ENCODE results near the gene SLC9A9.

SLC9A9 gene

DNA sequence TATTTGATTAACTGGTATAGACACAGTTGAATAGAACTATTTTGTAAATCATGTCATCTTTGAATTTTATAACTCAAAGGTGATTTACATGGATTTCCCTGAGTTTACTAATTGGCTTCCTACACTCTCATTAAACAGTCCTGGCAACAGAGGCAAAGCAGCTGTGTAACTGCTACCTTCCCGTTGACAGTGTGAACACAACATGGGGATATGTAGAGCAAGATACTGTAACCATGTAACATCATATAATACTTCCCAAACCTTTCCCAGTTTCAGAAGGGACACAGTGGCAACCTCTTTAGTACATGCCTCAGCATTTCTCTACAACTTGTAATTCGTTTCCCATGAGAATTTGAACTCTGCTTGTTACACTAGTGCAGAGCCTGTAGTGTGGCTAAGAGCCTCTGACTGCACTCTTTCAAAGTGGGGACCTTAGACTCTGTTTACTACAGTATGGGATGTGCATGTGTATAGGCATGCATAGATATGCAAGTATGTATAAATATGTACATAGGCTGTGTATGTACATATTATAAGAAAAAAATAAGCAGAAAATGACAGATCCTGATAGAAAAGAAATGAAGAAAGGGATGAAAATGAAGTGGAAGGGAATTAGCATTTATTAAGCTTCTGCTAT lies 299.3 kb downstream of the SLC9A9 start:
- Mint-ChIP-seq H3K36me3 (peaks cover 31 to 35% of the 10 kb centered on the region in 2 donors), H3K9me3 (peaks cover 6 to 10% of the 10 kb centered on the region in 2 donors), H3K4me1 (peaks cover 5 to 8% of the 10 kb centered on the region in 2 donors), H3K27me3 (no peaks in the 10 kb centered on the region), H3K27ac (no peak overlapping the region), H3K4me3 (no peak overlapping the region)
- ATAC-seq (replicated peaks) (no peak), DNase-seq (no peak)

DNA sequence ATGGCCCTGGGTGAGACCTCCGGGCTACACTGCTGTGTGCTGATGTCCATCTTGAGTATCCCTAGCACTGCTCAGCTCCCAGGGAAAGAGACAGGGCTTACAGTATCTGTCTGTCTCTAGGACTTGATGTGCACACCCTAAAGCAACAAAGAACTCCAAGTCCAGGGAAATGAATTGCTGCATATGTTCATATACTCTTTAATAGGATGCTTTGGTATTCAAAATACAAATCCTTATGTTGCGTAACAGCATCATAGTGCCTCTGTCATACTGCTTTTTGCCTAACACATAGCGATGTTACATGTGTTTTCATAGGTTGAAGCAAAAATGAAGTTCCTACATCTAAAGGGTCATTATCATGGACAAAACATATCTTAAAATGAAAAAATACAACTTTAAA lies 299.9 kb downstream of the SLC9A9 start:
- Mint-ChIP-seq H3K9me3 (peaks cover 6 to 12% of the 10 kb centered on the region in 2 donors), H3K27me3 (no peaks in the 10 kb centered on the region)

DNA sequence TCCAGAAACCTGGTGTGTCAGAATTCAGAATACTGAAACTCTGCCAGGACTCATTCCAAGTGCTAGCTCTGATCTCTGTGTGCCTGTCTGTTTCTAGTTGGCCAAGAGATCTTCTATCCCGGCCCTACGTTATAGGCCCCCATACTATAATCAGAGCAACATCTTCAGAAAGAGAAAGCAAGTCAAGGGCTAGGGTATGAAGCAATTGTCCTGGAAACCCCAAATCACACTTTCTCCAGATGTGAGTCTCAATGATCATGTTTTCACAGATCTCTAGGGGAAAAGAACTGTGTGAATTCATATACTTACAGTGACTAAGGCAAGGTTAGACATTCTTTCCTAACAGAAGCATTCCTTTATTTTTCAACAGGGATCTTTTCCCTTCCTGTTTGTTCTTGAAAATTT lies 309.7 kb downstream of the SLC9A9 start:
- Mint-ChIP-seq H3K4me1 (peaks cover 21 to 39% of the 10 kb centered on the region in 2 donors), H3K4me3 (no peak overlapping the region), H3K27ac (no peak overlapping the region), H3K36me3 (peaks cover 0 to 2% of the 10 kb centered on the region in 2 donors), H3K27me3 (no peaks in the 10 kb centered on the region), H3K9me3 (peaks cover 0 to 2% of the 10 kb centered on the region in 2 donors)
- ATAC-seq (replicated peaks) (no peak), DNase-seq (no peak)

More for the DNA sequence above, 299.9 kb downstream of the SLC9A9 start:
- ATAC-seq (replicated peaks): no peak
- no peak for DNase-seq
- Mint-ChIP-seq H3K27ac (no peak overlapping the region), H3K4me3 (no peak overlapping the region), H3K4me1 (peaks cover 5 to 8% of the 10 kb centered on the region in 2 donors), H3K36me3 (peaks cover 29 to 37% of the 10 kb centered on the region in 2 donors)

DNA sequence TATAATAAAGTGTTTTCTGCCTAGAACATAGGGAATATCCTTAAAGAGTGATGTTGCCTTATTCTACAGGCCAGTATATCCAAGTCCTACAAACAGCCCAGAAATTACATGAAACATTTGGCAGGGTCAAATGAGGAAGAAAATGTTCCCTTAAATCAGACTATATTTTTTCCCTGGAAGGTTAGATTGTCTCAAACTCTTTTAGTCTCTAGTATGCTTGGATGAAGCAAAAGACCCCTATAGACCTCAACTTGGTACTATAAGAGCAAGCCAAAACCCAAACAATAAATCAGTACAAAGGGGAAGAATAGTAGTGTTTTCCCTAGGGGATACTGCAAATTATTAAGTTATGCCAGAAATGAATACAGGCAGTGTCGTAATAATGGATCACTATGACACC lies 310.2 kb downstream of the SLC9A9 start:
- no peak overlapping the region for H3K27ac Mint-ChIP-seq

DNA sequence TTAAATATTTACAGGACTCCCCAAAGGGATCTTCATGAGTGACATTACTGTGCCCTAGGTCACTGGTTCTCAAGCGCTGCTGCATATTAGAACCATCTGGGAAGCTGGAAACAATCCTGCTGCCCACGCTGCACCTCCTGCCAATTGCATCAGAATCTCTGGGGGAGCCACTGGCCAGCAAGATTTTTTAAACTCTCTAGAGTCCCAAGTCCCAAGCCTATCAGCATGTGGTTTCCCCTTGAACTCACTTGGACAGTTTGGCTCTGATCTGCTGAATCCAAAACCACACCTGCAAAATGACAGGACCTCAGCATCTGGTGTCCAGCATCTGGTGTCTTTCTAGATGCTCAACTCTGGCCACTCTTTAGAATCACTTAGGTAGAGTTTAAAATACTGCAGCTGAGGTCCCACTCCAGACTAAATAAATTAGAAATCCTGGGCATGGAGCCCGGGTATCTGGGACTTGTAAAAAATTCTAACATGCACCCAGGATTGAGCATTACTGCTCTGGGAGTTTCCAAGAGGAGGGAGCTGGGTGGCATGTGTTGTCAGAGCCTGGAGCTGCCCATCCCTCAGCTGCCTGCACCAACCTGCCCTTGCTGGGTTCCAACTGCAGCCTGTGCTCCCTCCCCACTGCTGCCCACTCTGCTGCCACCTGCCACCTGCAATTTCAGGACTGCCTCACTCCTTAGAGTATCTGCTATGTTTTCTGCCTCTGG lies 311.3 kb downstream of the SLC9A9 start:
- DNase-seq: no peak
- no peak overlapping the region for H3K4me3 Mint-ChIP-seq
- ATAC-seq (replicated peaks): no peak
- peaks cover 31 to 50% of the 10 kb centered on the region in 2 donors for H3K4me1 Mint-ChIP-seq
- H3K36me3 Mint-ChIP-seq: no peaks in the 10 kb centered on the region
- no peaks in the 10 kb centered on the region for H3K27me3 Mint-ChIP-seq
- peaks cover 0 to 2% of the 10 kb centered on the region in 2 donors for H3K9me3 Mint-ChIP-seq
- H3K27ac Mint-ChIP-seq: no peak overlapping the region

More for the DNA sequence above, 310.2 kb downstream of the SLC9A9 start:
- DNase-seq (no peak), ATAC-seq (replicated peaks) (no peak)
- Mint-ChIP-seq H3K4me3 (no peak overlapping the region), H3K36me3 (no peaks in the 10 kb centered on the region), H3K27me3 (no peaks in the 10 kb centered on the region), H3K9me3 (no peaks in the 10 kb centered on the region), H3K4me1 (peaks cover 26 to 44% of the 10 kb centered on the region in 2 donors)

DNA sequence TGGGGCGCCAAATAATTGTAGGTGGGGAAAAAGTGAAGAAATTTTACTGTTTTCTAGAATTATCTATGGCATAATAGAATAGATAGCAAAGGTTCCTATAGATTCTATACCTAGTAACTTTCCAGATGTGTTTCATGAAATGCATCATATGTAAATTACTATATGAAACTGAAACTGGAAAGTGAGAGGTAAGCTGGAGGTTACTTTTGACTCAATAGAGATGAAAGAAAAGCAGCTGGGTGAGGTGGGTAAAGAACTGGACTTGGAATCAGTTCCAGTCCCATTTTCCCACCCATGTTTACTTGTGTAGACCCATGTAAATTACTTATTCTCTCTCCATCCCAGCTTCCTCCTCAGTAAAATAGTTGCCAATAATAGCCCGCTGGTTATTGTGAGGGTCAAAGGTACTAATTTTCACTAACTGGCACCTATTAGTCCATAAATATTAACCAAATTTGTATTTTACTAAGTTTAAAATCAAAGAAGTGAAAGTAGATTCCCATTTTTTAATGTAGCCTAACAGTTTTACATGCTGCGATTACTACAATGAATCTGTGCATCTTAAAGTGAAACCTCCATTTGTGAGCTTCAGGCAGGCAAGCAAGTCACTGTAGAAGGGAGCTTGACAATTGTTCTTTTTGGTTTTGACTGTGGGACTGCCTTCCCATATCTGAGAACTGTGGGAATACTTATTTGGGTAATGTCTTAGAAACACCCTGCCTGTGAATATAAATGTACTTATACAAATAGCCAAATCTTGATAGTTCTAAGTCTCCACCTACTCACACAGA lies 312.1 kb downstream of the SLC9A9 start:
- ATAC-seq (replicated peaks) (peak; percentile 80 to 83), DNase-seq (no peak)
- peak overlapping the region; percentile 37 for H3K27ac Mint-ChIP-seq
- H3K27me3 Mint-ChIP-seq: no peaks in the 10 kb centered on the region
- H3K4me3 Mint-ChIP-seq: peak overlapping the region in 1 of 2 donors; percentile 17
- H3K9me3 Mint-ChIP-seq: peaks cover 0 to 2% of the 10 kb centered on the region in 2 donors
- peaks cover 33 to 56% of the 10 kb centered on the region in 2 donors for H3K4me1 Mint-ChIP-seq
- no peaks in the 10 kb centered on the region for H3K36me3 Mint-ChIP-seq

DNA sequence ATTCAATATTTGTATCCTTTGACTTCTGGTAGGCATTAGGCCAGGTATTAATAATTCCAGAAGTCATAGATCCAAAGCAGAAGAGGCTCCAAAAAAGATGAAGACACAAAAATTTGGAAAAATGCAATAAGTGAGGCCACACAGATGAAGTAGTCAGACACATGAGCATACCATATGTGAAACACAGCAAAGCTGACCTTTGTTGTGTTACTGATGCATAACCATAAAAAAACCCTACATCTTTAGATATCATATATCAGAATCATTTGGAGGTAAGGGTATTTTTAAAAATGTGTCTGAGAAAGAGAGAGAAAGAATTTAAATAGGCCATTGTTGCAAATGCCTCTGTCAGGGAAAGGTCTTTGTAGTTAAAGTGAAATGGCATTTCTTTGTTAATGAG lies 314.9 kb downstream of the SLC9A9 start:
- DNase-seq (no peak), ATAC-seq (replicated peaks) (peak; percentile 57 to 70)
- H3K4me1 Mint-ChIP-seq: peaks cover 51 to 78% of the 10 kb centered on the region in 2 donors
- peak overlapping the region; percentile 42 to 52 for H3K4me3 Mint-ChIP-seq
- H3K36me3 Mint-ChIP-seq: peaks cover 2 to 3% of the 10 kb centered on the region in 2 donors
- peaks cover 2 to 3% of the 10 kb centered on the region in 2 donors for H3K9me3 Mint-ChIP-seq
- no peaks in the 10 kb centered on the region for H3K27me3 Mint-ChIP-seq
- peak overlapping the region; percentile 89 for H3K27ac Mint-ChIP-seq

DNA sequence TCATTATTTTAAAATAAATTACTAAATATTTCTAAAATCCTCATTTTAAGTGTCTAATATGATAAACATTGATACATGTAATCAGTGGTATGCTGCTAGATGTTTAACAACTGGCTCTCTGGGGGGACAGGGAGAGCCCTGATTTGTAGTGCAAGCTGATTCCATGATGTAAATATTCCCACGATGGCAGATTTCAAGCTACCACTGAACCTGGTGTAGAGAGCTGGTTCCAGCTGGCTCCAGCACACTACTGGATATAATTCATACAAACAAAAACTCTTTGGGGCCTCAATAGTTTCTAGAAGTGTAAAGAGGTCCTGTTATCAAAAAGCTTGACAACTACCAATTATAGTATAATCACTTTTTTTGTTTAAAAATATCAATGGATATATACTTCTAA lies 316.2 kb downstream of the SLC9A9 start:
- Mint-ChIP-seq H3K27me3 (no peaks in the 10 kb centered on the region), H3K4me3 (no peak overlapping the region), H3K27ac (no peak overlapping the region), H3K4me1 (peaks cover 50 to 81% of the 10 kb centered on the region in 2 donors), H3K9me3 (peaks cover 3 to 4% of the 10 kb centered on the region in 2 donors), H3K36me3 (peaks cover 3 to 5% of the 10 kb centered on the region in 2 donors)
- DNase-seq (no peak), ATAC-seq (replicated peaks) (no peak)

DNA sequence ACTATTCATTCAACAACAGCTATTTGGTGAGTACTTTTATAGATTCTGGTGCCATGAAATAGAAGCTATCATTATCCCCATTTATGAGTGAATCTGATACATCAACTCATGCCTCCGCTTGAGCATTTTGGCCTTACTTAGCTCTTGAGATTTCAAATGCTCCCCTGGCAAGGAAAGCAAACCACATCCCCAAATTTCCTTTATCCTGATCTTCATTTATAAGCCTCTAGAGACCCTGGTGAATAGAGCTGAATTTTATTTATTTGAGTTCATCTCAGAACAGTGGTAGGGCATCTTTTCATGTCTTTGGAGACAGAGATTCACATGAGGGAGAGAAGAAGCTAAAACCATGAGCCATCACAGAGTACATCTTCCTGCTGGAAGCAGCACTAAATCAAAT lies 317.2 kb downstream of the SLC9A9 start:
- H3K27me3 Mint-ChIP-seq: no peaks in the 10 kb centered on the region
- H3K4me1 Mint-ChIP-seq: peaks cover 52 to 81% of the 10 kb centered on the region in 2 donors
- peaks cover 3 to 4% of the 10 kb centered on the region in 2 donors for H3K9me3 Mint-ChIP-seq
- H3K36me3 Mint-ChIP-seq: peaks cover 3 to 5% of the 10 kb centered on the region in 2 donors
- H3K4me3 Mint-ChIP-seq: no peak overlapping the region
- H3K27ac Mint-ChIP-seq: peak overlapping the region; percentile 73
- DNase-seq (no peak), ATAC-seq (replicated peaks) (no peak)

DNA sequence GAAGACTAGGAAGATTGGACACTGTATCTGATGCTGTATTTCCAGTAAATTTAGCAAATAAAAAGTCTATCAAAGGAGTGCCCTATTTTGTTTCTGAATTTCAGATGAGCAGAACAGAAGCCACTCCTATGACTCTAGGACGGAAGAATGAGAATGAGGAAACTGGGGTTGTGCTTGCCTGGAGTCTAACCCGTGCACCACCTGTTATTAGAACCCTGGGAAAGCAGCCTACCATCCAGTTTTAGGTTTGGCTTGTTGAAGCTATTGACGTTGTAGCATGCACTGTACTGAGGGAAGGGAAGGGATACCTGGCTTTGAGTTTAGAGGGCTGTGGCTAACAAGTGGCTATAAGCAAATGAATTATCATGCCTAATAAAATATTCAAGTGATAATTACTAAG lies 318.5 kb downstream of the SLC9A9 start:
- peaks cover 52 to 84% of the 10 kb centered on the region in 2 donors for H3K4me1 Mint-ChIP-seq
- H3K4me3 Mint-ChIP-seq: no peak overlapping the region
- no peak for ATAC-seq (replicated peaks)

DNA sequence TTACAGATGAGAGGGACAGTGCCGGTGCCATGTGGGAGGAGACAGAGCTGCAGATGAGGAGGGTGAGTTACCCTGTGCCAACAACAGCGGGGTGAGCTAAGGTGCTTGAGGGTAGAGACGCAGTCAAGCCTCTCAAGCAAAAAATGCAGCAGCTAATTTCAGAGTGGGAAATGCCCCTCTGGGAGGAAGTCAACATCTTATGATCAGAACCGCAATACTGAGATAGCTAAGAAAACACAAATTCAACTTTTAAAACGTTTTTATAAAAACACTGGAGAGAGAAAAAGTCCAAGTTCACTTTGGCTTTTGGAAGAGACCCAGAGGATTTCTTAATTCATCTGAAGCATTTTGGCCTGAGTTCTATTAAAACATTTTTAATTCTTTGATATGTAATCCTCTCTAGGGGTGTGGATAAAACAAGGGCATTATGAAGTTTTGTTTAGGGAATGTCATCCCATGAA lies 319.2 kb downstream of the SLC9A9 start:
- no peaks in the 10 kb centered on the region for H3K27me3 Mint-ChIP-seq
- peak overlapping the region; percentile 85 for H3K27ac Mint-ChIP-seq
- H3K9me3 Mint-ChIP-seq: peaks cover 4 to 5% of the 10 kb centered on the region in 2 donors
- H3K4me3 Mint-ChIP-seq: peak overlapping the region; percentile 62 to 63
- peaks cover 6 to 7% of the 10 kb centered on the region in 2 donors for H3K36me3 Mint-ChIP-seq
- peaks cover 51 to 78% of the 10 kb centered on the region in 2 donors for H3K4me1 Mint-ChIP-seq
- ATAC-seq (replicated peaks): peak; percentile 93 to 96
- peak; percentile 69 for DNase-seq

More for the DNA sequence above, 318.5 kb downstream of the SLC9A9 start:
- peaks cover 3 to 4% of the 10 kb centered on the region in 2 donors for H3K9me3 Mint-ChIP-seq
- H3K36me3 Mint-ChIP-seq: peaks cover 3 to 5% of the 10 kb centered on the region in 2 donors
- peak overlapping the region; percentile 65 for H3K27ac Mint-ChIP-seq
- no peaks in the 10 kb centered on the region for H3K27me3 Mint-ChIP-seq
- no peak for DNase-seq

DNA sequence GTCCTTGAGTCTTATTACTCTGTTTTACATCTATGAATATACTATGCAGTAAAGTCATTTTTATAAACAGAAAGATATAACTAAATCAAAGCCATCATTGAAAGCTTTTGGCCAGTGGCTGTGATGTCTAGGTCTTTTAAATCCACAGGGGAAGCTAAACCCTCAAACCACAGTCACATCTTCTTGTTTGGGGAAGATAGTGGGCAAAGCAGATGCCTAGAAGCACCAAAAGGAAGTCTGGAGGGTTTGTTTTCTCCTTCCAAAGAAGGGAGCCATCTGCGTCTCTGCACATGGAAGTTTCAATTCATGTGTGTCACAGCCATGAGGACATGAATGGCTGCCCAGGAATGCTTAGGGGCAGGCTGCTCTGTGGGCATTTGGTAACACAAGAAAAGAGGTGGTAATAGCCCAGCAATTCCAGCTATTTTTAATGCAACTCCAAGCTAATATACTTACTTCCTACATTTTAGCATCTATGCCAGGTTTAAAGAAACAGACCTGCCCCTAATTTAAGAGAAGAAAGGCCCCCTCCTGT lies 322.2 kb downstream of the SLC9A9 start:
- ATAC-seq (replicated peaks): no peak
- H3K27me3 Mint-ChIP-seq: no peaks in the 10 kb centered on the region
- H3K4me1 Mint-ChIP-seq: peaks cover 38 to 58% of the 10 kb centered on the region in 2 donors
- DNase-seq: no peak
- peaks cover 8% of the 10 kb centered on the region in 2 donors for H3K36me3 Mint-ChIP-seq
- no peak overlapping the region for H3K4me3 Mint-ChIP-seq
- peaks cover 2 to 8% of the 10 kb centered on the region in 2 donors for H3K9me3 Mint-ChIP-seq
- H3K27ac Mint-ChIP-seq: peak overlapping the region; percentile 61

DNA sequence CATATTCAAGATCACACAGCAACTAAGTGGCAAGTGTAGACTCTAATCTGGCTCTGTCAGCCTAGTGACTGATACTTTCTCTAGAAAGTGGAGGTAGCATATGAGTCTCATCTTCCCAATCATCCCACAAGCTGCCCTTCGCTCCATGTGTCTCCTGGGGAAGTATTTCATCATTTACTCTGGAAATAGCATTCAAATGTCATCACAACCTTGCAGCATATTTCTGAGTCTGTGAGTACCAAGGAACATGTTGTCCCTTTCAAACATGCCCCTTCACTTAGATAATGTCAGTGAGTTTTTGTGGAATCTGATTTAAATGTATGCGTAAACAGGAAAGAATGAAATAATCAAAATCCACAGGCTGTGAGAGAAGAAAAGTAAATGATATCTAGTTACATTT lies 322.9 kb downstream of the SLC9A9 start:
- Mint-ChIP-seq H3K27me3 (no peaks in the 10 kb centered on the region), H3K4me3 (no peak overlapping the region), H3K27ac (no peak overlapping the region), H3K36me3 (peaks cover 6 to 7% of the 10 kb centered on the region in 2 donors), H3K9me3 (peaks cover 2 to 8% of the 10 kb centered on the region in 2 donors), H3K4me1 (peaks cover 36 to 54% of the 10 kb centered on the region in 2 donors)
- no peak for ATAC-seq (replicated peaks)
- DNase-seq: no peak

DNA sequence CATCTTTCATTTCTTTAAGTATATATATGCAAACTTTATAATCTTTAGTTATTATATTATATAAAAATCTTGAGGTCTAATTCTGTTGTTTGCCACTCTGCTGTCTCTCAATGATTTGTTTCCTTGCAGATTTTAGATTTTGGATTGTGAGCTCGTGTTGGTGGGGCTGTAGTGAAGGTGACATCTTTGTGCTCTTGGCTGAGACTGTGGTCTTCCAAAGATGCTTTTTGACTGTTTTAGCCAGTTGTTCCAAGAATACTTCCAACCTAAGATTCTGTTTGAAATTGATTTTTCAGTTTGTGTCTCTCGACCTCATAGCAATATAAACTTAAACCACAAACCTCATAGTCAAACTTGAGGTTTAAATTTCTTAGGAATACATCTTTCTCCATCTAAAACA lies 326.5 kb downstream of the SLC9A9 start:
- H3K27ac Mint-ChIP-seq: no peak overlapping the region
- H3K27me3 Mint-ChIP-seq: no peaks in the 10 kb centered on the region
- peaks cover 22 to 35% of the 10 kb centered on the region in 2 donors for H3K4me1 Mint-ChIP-seq
- no peak overlapping the region for H3K4me3 Mint-ChIP-seq
- ATAC-seq (replicated peaks) (no peak), DNase-seq (no peak)
- peaks cover 0 to 5% of the 10 kb centered on the region in 2 donors for H3K9me3 Mint-ChIP-seq
- H3K36me3 Mint-ChIP-seq: peaks cover 5 to 7% of the 10 kb centered on the region in 2 donors

Measured in stimulated activated naive B cell treated with anti-CD40 and anti-IgM and Interleukin-4, amounts not matched to agents 10 μg/mL and 1 μg/mL and 100 μg/mL, for 72 hours (primary cell).